Skeletal muscle cell (primary cell): ENCODE results near the gene HMG20A.
A peak's percentile ranks its signal among the peaks of the same experiment; 100 is the strongest.

ENCODE experiments used
- DNase-seq: peaks from one replicate; pipeline ENCODE4 v3.0.0-alpha.2; 2010; ENCODE audit warnings: low read depth
- H3K4me3 ChIP-seq: 2 replicates; pipeline ENCODE4 v1.5.1; 2011; ENCODE audit warnings: low read depth, mild to moderate bottlenecking, control low read depth, low read length, moderate library complexity

Gene HMG20A

DNA sequence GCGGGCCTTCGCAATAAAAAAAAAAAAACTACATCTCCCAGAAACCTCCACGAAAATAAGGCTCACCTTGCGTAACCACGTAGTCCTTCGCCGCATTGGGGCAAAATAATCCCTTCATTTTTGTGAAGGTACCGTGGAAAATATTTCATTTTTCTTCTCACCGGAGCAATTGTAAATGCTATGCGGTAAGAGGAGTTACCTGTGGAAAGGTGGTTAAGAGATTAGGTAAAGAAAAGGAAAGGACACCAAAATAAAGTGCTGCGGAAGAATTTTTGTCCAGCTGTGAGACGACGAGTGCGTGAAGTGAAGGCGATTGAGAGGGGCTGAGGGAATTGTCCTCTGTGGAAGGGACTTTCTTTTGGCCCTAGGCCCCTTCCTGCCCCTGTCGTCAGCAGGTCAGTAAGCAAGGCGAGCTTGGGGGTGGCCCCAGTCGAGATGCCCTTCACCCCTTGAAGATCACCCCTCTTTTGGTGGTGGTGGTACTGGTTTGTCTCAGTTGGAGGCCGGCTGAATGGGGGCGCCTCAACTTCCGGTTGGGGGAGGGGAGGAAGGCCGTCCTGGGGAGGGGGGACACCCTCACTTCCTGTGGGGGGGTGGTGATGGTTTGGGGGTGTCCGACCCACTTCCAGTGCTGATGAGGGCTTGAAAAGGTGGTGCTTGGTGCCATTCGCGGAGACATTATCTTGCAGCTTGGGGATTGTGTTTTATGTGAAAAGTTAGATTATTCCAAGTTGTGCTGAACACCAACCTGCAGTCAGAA is at the start of gene HMG20A:
Gene HMG20A (plus strand): TSS at position 279 of the 760 bp plus-strand sequence. CDS start 37,520 bp downstream, outside the sequence.
- peak within 1 kb of the TSS; percentile 88 for H3K4me3 ChIP-seq
- peak; percentile 67 for DNase-seq

DNA sequence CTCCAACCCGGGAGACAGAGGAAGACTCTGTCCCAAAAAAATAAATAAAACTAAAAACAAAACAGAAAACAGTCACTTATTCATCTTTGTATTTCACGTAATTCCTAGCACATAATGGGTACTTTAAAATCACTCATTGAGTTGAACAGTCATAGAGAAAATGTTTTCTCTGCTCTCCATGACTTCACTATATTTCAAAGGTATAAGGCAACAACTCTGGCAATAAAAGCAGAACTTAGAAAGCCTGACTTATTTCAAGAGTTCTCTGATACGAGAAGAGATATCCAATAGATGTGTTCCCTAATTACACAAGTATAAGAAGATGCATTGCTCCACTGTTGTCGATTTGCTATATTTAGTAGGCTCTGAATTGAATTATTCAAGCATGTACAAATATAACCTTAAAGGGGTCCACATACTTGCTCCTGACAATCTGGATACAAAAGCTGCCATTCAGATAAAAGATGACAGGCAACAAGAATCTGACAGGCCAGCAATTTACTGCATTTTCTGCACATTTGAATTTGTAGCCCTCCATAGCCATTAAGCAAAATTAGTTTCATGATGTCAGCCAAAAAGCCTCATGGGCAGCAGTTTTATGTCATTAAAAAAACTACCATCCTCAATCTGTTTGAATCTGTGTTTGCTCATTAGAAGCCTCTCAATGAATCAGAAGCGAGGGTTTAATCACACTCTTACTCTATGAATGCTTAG is 48.7 kb upstream of the HMG20A start:
- no peak overlapping the region for H3K4me3 ChIP-seq

DNA sequence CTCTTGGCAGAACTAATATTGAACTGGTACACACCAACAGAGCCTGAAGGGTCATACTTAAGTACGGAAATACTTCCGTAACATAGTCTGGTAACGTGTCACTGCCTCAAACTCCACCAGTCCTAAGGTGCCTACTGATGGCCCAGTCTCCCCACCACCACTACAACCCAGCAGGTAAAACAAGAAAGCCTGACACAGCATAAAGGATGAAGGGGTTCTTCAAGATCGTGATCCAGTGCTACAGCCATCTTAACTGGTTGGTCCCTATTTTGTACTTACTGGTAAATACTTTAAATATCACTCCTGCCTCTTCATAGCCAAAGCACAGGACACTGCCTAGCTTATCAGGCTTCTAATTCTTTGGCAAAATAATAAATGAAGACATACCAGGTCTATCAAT is 47.2 kb upstream of the HMG20A start:
- no peak for DNase-seq
- no peak overlapping the region for H3K4me3 ChIP-seq

More for the DNA sequence above, 48.7 kb upstream of the HMG20A start:
- DNase-seq, result no peak

DNA sequence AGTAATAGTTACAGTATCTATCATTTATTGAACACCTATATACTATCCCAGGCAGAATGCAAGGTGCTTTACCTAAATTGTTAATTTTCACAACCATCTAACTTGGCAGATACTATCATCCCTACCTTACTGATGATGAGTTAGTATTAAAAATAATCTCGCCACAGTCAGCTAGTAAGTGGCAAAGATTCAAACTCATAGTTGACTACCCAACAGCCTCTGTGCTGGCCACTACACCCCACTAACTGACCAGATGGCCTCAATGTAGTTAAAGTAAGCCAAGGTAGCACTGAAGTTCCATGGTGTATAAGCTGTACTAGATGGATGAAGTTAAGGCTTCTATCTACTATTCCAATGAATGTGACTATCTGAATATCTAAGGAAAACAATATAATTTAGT is 45.6 kb upstream of the HMG20A start:
- H3K4me3 ChIP-seq, result no peak overlapping the region
- no peak for DNase-seq

DNA sequence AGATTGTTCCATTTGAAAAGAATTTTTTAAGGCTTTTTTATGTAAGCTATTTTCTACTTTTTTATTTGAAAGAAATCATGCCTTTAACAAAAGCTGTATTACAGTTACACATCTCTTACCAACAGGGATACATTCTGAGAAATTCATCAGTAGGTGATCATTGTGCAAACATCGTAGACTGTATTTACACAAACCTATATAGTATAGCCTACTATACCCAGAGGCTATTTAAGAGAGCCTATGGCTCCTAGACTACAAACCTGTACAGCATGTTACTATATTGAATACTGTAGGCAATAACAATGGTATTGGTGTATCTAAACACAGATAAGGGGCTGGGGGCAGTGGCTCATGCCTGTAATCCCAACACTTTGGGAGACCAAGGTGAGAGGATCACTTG is 43.9 kb upstream of the HMG20A start:
- no peak overlapping the region for H3K4me3 ChIP-seq
- no peak for DNase-seq

DNA sequence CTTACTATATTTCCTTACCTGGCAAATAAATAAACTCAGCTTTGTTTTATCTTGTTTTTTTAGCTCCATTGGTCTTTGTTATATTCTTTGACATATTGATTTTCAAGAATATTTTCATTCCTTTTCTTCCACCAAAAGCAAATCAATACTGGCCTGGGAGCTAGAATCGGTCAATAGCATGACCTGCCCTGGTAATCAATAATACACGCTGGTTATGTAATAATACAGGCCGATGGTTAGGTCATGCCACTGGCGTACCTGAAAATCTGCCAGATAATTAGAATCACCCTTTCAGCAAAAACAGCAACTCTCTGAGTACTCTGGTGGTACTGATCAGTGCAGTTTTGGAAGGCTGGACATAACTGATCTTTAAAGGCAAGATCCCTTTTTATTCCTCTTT is 40.7 kb upstream of the HMG20A start:
- DNase-seq, result no peak
- no peak overlapping the region for H3K4me3 ChIP-seq

DNA sequence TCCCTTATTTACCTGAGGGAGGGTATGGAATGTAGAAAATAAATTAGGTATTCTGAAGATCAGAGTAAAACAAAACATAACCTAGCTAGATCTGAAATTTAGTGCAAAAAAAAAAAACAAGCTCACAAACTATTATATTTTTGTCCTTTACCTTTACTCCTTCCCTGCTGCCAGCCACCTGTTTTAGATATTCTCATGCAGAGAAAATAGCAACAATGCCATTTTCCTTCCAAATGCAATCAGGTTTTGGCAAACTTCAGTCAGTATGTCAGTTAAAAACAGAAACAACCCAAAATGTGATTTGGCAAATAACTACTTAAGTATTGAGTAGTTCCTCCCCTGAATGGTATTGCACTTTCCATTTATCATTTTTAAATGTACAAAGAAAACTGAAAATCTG is 36.6 kb upstream of the HMG20A start:
- no peak overlapping the region for H3K4me3 ChIP-seq
- no peak for DNase-seq

DNA sequence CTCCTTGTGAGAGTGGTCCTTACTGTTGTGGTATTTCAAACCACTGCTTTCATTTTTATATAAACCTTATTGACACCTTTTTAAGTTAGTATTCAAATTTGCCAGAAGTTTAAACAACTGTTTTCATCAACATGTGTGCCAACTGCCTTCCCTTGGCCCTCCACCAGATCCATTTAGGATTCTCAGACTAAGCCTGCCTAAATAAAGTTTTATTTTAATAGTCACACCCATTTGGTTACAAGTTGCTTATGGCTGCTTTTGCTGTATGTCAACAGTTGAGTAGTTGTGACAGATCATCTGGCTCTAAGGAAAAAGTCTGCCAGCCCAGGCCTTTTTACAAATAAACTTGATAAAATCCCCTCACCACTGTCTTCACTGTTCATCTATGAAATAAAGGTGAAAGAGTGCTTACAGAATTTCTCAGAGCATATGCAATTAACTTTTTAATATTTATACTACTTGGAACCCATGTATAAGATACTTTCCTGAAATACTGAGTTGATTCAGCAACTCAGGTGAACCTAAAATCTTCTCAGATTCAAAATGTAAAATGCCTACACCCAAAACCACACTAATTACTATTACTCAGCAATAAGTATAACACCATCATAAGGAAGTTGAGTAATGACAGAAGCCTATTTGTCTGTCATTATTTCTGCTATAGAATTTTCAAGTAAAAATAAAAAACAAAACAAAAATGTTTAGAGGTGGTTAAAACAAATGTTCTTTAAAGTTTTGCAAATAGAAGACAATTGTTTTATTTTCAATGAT is 35.9 kb upstream of the HMG20A start:
- no peak overlapping the region for H3K4me3 ChIP-seq
- no peak for DNase-seq

DNA sequence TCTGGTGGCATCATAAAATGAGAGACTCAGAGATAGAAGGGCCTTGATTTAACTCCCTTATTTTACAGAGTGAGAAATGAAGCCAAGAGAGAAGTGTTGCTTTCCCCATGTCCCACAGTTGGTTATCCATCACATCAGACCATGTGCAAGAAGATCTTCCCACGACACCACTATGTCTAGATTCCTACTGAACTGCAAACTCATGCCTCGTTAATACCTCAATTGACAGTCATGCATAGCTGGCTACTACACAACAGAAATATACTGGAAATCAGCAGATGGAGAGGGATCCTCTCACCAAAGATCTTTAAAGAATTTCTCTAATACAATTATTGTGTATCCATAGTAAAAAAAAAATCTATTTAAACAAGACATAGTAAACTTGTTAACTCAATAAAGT is 34.1 kb upstream of the HMG20A start:
- H3K4me3 ChIP-seq, result no peak overlapping the region
- DNase-seq, result no peak

DNA sequence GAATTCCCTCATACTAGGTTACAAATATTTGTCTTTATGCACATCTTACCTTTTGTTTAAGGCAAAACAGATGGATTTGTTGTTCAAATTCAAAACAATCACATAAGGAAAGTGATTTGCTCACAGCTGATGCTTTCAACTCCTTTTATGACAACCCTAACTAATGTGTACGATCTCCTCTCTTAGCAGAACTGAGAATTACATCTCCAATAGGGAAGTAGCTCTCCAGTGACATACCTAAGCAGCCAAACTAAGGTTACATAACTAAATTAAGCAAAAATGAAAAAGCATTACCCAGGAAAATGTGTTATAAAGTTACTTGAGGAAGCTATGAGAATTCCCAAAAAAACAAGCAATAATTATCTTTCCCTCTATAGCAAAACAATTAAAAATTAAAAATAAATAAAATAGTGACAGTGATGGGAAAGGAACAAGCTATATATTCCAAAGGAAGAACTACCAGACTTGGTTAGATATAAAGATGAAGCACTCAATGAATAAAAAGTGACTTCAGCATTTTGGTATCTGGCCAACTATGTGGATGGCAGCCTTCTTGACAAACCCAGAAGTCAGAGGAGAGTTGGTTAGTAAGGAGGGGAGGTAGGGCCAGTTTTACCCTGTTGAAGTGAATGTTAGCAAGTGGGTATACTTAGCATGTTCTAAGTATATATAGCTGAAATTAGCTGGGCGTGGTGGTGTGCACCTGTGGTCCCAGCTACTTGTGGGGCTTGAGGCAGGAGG is 33.2 kb upstream of the HMG20A start:
- DNase-seq, result no peak

DNA sequence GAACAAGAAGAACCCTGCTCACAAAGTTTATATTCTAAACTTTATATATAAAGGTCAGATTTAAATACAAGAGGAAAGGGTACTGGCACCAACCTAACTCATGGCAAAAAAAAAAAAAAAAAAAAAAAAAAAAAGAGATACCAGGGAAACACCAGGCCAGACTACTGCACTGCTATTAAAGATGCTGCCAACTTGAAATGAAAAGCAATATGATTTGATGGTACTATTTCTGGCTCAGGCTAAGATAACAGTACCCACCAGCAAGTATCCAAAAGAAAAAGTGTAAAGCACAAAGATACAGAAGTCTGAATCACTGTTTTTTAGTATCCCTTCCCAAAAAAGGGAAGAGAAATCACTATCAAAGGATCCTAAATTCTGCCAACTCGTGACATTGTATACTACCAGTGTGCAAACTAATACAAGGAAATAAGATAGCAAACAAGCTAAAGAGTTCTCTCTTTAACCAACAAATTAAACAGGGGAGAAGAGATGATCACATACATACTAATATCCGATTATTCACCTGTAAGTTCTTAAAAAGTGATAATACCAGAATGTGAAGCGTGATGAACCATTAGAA is 29.2 kb upstream of the HMG20A start:
- no peak for DNase-seq
- H3K4me3 ChIP-seq, result no peak overlapping the region

More for the DNA sequence above, 33.2 kb upstream of the HMG20A start:
- no peak overlapping the region for H3K4me3 ChIP-seq

DNA sequence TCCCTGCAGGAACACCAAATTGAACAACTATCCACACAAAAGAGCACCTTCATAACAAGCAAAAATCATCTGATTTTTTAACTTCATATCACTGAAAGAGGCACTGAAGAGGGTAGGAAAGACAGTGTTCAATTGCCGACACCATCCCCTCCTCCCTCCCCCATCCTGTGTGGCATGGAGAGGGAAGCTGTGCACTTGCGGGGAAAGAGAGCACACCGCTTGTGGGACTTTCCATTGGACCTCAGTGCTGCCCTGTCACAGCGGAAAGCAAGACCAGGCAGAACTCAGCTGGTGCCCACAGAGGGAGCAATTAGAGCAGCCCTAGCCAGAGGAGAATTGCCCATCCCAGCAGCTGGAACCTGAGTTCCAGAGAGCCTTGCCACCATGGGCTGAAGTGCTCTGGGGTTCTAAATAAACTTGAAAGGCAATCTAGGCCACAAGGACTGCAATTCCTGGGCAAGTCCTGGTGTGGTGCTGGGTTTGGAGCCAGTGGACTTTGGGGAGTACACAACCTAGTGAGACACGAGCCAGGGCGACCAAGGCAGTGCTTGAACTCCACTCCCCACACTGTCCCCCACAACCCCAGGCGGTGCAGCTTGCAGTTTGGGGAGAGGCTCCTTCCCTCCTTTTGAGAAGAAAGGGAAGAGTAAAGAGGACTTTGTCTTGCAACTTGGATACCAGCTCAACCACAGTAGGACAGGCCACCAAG is 27.8 kb upstream of the HMG20A start:
- H3K4me3 ChIP-seq, result no peak overlapping the region
- no peak for DNase-seq

DNA sequence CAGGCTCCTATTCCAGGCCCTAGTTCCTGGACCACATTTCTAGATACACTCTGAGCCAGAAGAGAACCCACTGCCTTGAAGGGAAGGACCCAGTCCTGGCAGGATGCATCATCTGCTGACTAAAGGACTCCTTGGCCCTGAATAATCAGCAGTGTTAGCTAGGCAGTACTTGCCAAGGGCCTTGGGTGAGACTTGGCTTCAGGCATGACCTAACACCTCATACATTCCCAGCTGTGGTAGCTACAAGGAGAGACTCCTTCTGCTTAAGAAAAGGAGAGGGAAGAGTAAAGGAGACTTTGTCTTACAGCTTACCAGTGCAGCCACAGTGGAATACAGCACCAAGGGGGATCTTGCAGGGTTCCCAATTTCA is 27.2 kb upstream of the HMG20A start:
- DNase-seq, result no peak
- no peak overlapping the region for H3K4me3 ChIP-seq

DNA sequence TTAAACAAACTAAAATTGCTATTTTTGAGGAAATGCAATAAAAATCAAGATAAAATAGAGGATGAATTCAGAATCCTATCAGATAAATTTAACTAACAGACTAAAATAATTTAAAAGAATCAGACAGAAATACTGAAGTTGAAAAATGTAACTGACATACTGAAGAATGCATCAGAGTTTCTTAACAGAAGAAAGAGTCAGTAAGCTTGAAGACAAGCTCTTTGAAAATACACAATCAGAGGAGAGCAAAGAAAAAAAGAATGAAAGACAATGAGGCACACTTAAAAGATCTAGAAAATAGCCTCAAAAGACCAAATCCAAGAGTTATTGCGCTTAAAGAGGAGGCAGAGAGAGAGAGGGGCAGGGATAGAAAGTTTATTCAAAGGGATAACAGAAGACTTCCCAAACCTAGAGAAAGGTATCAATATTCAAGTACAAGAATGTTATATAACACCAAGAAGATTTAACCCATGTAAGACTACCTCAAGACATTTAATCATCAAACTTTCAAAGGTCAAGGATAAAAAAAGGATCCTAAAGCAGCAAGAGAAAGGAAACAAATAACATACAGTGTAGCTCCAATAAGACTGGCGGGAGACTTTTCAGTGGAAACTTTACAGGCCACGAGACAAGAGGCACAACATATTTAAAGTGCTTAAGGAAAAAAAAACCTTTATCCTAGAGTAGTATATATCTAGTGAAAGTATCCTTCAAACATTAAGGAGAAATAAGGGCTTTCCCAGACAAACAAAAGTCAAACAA is 25.5 kb upstream of the HMG20A start:
- no peak for DNase-seq
- H3K4me3 ChIP-seq, result no peak overlapping the region

DNA sequence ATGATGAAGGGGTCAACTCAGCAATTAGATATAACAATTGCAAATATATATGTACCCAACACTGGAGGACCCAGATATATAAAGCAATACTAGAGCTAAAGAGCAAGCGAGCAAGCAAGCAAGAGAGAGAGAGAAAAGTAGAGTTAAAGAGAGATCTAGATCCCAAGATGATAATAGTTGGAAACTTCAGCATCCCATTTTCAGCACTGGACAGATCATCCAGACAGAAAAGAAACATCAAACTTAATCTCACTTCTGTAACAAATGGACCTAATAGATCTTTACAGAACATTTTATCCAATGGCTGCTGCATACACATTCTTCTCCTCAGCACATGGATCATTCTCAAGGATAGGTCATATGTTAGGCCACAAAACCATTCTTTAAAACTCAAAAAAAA is 24.0 kb upstream of the HMG20A start:
- no peak overlapping the region for H3K4me3 ChIP-seq
- no peak for DNase-seq

DNA sequence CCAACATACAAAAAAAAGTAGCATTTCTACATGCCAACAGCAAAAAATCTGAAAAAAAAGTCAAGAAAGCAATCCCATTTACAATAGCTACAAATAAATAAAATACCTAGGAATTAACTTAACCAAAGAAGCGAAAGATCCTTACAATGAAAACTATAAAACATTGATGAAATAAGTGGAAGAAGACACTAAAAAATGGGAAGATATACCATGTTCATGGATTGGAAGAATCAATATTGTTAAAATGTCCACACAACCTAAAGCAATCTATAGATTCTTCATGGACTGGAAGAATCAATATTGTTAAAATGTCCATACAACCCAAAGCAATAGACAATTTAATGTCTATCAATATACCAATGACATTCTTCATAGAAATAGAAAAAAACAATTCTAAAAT is 21.8 kb upstream of the HMG20A start:
- no peak for DNase-seq
- no peak overlapping the region for H3K4me3 ChIP-seq

DNA sequence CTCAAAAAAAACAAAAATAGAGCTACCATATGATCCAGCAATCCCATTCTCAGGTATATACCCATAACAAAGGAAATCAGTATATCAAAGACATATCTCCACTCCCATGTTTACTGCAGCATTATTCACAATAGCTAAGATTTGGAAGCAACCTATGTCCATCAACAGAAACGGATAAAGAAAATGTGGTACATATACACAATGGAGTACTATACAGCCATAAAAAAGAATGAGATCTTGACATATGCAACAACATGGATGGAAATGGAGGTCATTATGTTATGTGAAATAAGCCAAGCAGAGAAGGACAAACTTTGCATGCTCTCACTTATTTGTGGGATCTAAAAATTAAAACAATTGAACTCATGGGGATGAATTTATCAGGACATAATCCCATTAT is 20.4 kb upstream of the HMG20A start:
- no peak overlapping the region for H3K4me3 ChIP-seq
- no peak for DNase-seq

DNA sequence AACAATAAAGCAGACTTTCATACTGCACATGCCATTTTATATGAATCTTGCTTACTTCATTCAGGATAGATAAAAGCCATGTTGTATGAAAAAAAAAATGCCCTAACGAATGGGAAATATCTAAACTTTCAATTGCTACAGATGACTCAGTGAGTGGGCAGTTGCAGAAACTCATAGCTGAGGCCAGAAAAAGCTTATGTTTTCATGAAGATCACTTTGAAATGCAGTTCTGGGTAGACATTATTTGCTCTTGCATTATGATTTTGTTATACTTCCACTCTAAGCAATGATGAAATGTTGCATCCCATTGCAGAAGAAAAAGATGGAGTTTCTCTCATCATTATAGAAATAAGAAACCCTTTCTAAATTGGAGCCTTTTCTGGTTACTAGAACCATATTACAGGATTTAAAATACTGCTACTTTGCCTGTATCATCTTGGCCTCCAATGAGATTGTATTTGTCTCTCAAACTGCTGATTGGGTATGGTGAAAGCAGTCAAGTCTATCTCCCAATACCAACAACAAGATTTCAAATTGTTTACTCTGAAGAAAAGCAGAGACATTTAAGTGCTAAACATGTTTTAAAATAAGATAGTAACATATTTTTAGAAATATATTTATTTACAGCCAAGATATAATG is 17.8 kb upstream of the HMG20A start:
- no peak overlapping the region for H3K4me3 ChIP-seq
- DNase-seq, result peak; percentile 62
